Stimulated activated CD4-positive, alpha-beta T cell treated with anti-CD3 and anti-CD28 coated beads, Interleukin-12 subunit alpha, Interleukin-12 subunit beta, amount 100 ng/mL, for 48 hours (primary cell): ENCODE measurements around the gene DENND5A.
A peak's percentile ranks its signal among the peaks of the same experiment; 100 is the strongest.
"Not testable (repeated sequence)": the region's sequence is repeated elsewhere in the genome, so short reads cannot be mapped to it uniquely, and the experiment has no call there.

Source experiments
- DNase-seq, 3 donors: peaks; one replicate each; pipeline ENCODE4 v3.0.0-alpha.2; 2020; ENCODE audit warnings: low read depth in 2 of 3, low spot score in 1 of 3

The DENND5A gene

GRCh38 chr11:9219115-9219514 is 46.0 kb downstream of the DENND5A start:
- DNase-seq = no peak

- DNase-seq = no peak
Observed at GRCh38 chr11:9214765-9215164, 50.4 kb downstream of the DENND5A start.

GRCh38 chr11:9211322-9211721 is 53.8 kb downstream of the DENND5A start:
- no peak for DNase-seq

DNA sequence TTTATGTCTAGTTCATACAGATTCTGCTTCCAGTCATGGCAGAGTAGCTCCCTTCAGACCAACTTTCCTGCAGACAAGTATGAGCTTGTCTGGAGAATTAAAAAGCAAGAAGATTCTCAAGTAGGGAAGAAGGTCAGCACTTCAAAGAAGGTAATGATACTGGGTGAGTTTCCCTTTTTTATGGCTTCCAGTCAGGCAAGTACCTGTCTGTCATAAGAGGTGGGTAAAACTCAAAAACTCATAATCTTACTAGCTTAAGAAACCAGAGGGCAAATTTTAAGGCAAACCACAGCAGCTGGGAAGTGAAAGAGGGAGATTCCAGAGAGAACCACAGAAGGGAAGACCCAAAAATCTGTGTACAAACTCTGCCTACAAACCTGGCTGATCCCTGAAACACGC is 54.2 kb downstream of the DENND5A start:
- DNase-seq = no peak

- no peak for DNase-seq
Observed at GRCh38 chr11:9210224-9210921, 54.8 kb downstream of the DENND5A start.

DNA sequence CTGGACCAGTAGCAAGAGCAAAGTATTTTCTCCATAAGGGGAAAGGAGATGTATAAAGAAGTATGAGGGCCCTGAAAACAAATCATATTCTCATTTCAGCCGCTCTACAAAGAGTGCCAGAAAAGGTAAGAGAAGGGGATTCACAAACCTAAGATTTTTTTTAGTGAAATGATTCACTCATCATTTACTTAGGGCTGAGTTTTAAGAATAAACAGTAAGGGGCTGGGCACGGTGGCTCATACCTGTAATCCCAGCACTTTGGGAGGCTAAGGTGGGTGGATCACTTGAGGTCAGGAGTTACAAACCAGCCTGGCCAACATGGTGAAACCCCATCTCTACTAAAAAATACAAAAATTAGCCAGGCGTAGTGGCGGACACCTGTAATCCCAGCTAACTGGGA is 55.5 kb downstream of the DENND5A start:
- not testable (repeated sequence) for DNase-seq

GRCh38 chr11:9208726-9209501 is 56.2 kb downstream of the DENND5A start:
- peak in 1 of 3 donors; percentile 10 for DNase-seq

DNA sequence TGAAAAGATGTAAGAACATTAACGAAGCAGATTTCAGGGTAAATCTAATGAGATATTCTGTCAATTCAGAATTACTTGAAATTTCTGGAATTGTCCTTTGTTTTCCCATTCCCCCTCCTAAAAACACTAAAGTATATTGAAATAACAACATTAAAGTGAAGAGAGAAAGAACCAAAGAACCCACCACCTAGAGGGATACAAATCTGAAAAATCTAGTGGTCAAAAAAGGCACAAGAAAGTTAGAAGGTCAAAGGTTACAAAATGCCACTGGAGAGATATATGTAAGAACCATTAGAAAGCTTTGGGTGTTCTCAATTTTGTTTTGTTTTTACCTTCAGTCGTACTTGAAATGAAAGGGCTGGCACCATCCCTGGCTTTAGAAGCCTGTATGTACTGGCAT is 57.9 kb downstream of the DENND5A start:
- DNase-seq = no peak

- DNase-seq = no peak
Observed at GRCh38 chr11:9206496-9206895, 58.7 kb downstream of the DENND5A start.

DNA sequence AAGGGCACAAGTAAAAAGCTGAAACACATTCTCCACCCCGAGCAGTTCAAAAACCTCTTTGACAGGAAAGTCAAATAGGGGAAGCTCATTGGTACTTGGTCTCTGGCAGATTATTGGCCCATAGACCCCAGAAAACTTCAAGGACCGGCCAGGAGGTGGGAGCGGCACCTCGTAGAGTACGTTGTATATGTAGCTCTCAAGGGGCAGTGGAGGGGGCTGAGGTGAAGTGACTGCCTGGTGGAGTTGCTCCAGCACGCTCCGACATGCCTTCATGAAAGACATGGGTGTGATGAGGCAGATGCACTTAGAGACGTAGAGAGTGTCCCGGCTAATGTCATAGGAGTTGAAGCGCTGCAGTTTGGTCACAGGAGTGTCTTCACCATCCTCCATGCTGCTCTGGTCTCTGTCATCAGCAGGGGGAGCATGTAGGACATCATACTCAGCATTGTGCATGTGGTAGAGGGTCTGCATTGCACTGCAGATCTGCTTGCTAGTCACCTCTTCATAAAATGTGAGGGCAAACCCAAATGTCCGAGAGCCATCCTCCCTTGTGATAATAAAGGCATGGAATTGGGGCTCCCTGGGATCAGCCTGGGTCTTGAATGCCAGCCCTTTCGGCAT is 61.3 kb downstream of the DENND5A start:
- DNase-seq = no peak

DNA sequence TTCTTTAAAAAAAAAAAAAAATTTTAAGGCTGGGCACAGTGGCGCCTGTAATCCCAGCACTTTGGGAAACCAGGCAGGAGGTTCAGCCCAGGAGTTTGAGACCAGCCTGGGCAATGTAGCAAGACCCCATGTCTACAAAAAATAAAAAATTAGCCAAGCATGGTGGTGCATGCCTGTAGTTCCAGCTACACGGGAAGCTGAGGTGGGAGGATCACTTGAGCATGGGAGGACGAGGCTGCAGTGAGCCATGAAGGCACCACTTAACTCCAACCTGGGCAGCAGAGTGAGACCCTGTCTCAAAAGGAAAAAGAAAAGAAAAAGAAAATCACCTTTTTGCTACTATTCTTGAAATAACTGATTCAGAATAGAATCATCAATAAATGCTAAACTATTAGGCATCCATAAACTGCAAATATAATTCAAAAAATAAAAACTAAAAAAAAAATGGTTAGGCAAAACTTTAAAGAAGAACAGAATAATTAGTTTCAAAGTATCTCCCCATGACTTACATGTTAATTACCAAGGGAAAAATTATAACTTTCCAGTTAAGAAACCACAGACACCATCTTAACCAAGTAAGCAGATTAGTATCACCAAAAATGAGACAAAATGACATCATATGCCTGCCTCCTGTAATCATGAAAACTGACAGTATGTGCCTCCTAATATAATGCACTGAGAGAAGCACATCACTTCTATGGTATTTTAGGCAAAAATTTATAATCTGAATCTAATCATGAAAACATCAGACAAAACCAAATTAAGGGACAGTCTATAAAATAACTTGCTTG is 63.6 kb downstream of the DENND5A start:
- DNase-seq = no peak

GRCh38 chr11:9200471-9200870 is 64.7 kb downstream of the DENND5A start:
- no peak for DNase-seq

GRCh38 chr11:9193316-9193715 is 71.8 kb downstream of the DENND5A start:
- DNase-seq = no peak

DNA sequence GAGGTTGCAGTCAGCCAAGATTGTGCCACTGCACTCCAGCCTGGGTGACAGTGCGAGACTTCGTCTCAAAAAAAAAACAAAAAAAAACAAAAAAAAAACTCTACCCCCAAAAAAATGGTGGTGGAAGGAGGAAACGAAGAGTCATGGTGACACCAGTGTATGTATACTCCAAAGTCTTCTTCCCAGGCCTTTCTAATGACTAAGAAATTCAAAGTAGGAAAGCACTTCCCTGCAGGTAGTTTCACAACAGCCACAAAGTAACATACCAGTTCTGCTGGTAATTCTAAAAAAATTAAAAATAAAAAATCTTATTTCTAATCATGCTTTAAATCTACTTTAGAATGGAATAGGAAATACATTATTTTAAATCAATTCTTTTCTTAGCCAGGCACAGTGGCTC is 72.6 kb downstream of the DENND5A start:
- DNase-seq = no peak

DNA sequence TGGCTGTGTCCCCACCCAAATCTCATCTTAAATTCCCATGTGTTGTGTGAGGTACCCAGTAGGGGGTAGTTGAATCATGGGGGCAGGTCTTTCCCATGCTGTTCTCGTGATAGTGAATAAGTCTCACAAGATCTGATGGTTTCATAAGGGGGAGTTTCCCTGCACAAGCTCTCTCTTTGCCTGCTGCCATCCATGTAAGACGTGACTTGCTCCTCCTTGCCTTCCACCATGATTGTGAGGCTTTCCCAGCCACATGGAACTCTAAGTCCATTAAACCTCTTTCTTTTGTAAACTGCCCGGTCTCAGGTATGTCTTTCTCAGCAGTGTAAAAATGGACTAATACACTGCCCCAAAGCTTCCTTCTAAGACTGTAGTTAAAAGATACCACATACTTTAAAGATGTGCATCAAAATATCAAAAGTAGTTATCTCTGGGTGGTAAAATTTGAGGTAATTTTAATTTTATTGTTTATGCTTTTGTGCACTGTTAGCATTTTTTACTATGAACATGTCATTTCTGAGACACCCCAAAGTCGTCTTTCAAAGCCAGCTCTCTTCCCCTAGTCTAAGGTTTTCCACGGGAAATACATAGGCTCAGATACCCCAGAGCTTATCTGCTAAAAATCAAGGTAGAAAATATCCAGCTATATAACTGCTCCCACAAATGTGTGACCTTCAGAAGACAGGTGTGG is 74.7 kb downstream of the DENND5A start:
- not testable (repeated sequence) for DNase-seq

- DNase-seq = not testable (repeated sequence)
Observed at GRCh38 chr11:9188860-9189259, 76.3 kb downstream of the DENND5A start.

- DNase-seq = no peak
Observed at GRCh38 chr11:9187616-9188015, 77.5 kb downstream of the DENND5A start.

GRCh38 chr11:9184516-9184915 is 80.6 kb downstream of the DENND5A start:
- no peak for DNase-seq

- no peak for DNase-seq
Observed at GRCh38 chr11:9182180-9182871, 82.8 kb downstream of the DENND5A start.

- DNase-seq = no peak
Observed at GRCh38 chr11:9180784-9181183, 84.4 kb downstream of the DENND5A start.
